HG03280 (cell line): ENCODE results near the gene CTLA4.

Source experiments
- ATAC-seq: cut with Tn5 transposase; IDR thresholded peaks from one replicate; pipeline ENCODE4 v1.9.1; 2021; ENCODE audit warnings: mild to moderate bottlenecking, moderate library complexity; ENCODE audit not compliant: unreplicated experiment

CTLA4 gene

GRCh38 chr2:203889944-203890343, 22.4 kb downstream of the CTLA4 start:
- ATAC-seq, result no peak

GRCh38 chr2:203890733-203891132, 23.2 kb downstream of the CTLA4 start:
- no peak for ATAC-seq

GRCh38 chr2:203891474-203891873, 23.9 kb downstream of the CTLA4 start:
- no peak for ATAC-seq

- ATAC-seq, result no peak
Observed at GRCh38 chr2:203892207-203892606, 24.6 kb downstream of the CTLA4 start.

DNA sequence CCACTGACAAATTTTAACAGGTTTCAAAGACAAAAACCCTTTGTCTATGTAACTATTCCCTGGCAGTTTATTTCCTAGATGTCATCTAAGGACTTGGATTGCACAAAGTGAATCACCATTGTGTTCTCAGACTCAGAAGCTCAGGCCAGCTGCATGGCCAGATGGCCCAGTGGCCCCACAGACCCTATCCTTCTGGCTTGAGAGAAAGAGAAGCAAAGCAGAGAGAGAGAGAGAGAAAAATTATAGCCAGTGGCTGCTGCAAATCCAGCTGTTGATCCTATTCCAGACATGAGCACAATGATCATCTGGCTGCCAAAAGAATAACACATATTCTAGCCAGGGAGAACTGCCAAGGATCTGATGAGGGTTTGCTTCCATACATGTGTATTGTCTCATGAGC, 25.8 kb downstream of the CTLA4 start:
- ATAC-seq, result no peak

DNA sequence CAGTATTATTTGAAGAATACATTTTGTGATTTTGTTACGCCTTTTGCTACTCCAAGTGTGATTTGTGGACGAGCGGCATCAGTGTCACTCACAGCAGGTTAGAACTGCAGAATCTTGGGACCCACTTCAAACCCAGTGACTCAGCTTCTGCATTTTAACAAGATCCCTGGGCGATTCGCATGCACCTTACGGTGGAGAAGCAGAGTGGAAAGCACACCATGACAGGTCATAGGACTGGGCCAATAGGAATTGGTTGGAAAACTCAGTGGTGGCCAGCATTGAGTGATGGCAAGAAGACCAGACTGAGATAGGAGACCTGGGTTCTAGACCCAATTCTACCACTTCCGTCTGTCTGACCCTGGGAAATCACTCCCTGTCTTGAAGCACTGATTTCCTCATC, 26.3 kb downstream of the CTLA4 start:
- ATAC-seq, result no peak

DNA sequence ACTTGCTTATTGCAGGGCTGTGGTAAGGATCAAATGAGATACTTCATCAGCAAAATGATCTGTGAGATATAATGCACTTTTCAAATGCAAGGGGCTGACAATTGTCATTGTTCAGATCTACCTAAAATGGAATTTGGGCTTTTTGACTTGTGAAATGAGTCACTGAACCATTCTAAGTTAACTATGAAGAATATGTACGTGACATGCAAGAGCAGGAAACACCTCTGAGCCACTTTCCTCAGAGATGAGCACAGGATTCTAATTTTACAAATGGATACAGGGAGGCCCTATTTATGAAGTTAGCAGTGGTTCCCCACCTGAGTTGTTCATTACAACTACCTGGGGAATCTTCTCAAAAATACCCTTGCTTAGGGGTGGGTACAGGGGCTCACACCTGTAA, 26.7 kb downstream of the CTLA4 start:
- ATAC-seq, result no peak

- no peak for ATAC-seq
Observed at GRCh38 chr2:203897544-203897943, 30.0 kb downstream of the CTLA4 start.

- no peak for ATAC-seq
Observed at GRCh38 chr2:203898657-203899056, 31.1 kb downstream of the CTLA4 start.

DNA sequence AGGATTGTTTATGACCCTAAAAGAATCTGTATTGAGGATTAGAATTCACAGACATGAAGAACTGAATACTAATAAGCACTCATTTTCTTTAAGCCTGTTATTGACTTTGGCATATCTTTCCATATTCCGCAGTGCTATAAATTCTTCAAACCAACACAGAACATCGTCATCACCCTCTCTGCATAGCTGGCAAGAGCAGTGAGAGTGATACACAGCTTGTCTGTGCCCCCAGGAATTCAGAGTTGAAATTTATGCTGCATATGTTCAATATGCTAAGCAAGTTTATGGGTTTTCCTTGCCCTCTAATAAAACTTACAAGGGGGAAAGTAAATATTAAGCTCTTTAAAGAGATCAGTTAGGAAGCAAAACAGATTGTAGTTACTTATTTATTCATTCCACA, 32.7 kb downstream of the CTLA4 start:
- no peak for ATAC-seq

GRCh38 chr2:203904022-203904421, 36.5 kb downstream of the CTLA4 start:
- no peak for ATAC-seq

- ATAC-seq, result no peak
Observed at GRCh38 chr2:203905656-203906055, 38.1 kb downstream of the CTLA4 start.

GRCh38 chr2:203908066-203908796, 40.7 kb downstream of the CTLA4 start:
- ATAC-seq, result no peak

- no peak for ATAC-seq
Observed at GRCh38 chr2:203908797-203909185, 41.2 kb downstream of the CTLA4 start.

DNA sequence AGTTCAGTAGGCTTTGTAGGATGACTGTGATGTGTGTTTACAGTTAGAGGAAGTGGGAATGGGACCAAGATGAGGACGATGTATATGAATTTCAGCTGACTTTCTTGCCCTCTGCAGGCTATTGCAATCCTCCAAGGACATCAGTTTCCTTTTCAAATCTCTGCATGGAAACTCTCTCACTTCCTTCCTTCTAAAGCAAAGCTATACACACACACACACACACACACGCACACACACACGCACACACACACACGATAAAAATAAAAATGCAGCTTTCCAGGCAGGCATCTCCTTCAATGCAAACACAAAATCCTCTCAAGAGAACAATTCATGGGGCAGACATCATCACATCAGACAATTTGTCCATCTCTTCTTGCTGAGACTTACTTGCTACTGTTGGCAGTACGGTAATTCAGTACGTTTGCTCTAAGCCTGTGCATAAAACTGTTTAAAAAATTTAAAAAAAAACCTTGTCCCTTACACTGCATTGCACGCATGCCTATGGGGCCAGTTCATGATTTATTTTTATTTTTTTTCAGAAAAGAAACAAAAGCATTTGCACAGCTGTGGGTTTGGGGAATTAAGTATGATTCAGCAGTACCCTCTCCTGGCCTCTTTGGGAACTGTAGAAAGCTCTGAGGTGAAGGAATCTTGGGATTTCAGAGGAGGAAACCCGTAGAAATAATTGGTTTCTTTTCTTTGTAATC, 41.8 kb downstream of the CTLA4 start:
- ATAC-seq, result no peak

DNA sequence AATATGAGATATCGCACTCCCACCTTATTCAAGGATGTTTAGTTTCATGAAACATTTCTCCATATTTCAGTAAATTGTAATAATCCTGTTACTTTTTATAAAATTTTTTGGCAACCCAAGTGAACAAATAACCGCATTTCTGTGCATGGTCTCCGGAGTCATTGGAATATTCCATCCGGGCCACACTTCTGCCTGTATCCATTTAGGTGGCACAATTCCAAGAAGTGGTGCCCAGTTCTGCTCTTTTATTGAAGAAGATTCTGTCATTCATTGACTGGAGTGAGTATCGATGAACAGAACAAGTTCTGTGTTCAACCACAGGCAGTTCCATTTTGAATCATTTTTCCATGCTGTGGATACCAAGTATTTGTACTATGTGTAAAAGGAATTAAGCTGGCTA, 42.4 kb downstream of the CTLA4 start:
- ATAC-seq, result no peak

DNA sequence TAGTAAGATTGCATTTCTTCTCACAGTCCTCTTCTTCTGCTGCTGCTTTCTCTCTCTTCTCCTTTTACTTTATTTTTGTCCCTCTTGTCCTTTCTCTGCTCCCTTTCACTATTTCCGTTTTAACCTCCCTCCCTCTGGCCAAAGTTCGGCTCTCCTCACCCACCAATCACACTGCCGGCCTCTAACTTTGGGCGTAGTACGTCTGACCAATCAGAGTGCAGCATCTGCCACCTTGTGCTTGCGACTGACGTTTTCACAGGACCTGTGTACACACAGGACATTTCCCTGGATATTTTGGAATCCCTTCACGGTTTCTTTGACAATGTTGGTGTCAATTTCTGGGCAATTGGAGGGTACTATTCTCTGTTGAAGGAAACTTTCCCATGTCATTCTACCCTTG, 46.4 kb downstream of the CTLA4 start:
- no peak for ATAC-seq

- no peak for ATAC-seq
Observed at GRCh38 chr2:203914546-203915182, 47.1 kb downstream of the CTLA4 start.

- ATAC-seq, result no peak
Observed at GRCh38 chr2:203915256-203915655, 47.7 kb downstream of the CTLA4 start.

DNA sequence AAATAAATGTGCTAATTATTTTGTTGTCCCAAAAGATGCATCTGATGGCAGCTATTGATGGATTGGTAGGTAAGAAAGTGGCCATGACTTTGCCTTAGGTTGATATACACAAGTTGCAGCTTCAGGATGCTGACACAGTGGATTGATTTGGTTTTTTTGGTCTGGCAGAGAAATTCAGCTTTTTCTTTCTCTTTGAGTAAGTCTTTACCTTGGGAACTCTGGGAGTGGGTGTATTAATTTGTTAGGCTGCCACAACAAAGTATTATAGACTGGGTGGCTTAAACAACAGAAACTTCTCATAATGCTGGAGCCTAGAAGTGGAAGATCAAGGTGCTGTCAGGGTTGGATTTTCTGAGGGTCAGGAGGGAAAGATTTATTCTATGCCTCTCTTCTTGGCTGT, 49.2 kb downstream of the CTLA4 start:
- ATAC-seq, result no peak

GRCh38 chr2:203918264-203918663, 50.7 kb downstream of the CTLA4 start:
- no peak for ATAC-seq

GRCh38 chr2:203918839-203919238, 51.3 kb downstream of the CTLA4 start:
- no peak for ATAC-seq
